ENCODE results near the gene NUP188. TPM values are rescaled to one million over a fixed set of nuclear protein-coding genes. Genes with fewer than 3 reads are reported as not detected.
"Not testable (repeated sequence)": the region's sequence is repeated elsewhere in the genome, so short reads cannot be mapped to it uniquely, and the experiment has no call there.

NUP188 gene
- total RNA-seq, 1 donor from 2014 or later: 21.0 TPM

- intact Hi-C loops (cut with DNase I): no loop called here
- DNase-seq (peak; percentile 24), ATAC-seq (ENCODE audit: poor library complexity) (no peak)
Observed at GRCh38 chr9:128999581-129000206, 52.2 kb downstream of the NUP188 start.

DNA sequence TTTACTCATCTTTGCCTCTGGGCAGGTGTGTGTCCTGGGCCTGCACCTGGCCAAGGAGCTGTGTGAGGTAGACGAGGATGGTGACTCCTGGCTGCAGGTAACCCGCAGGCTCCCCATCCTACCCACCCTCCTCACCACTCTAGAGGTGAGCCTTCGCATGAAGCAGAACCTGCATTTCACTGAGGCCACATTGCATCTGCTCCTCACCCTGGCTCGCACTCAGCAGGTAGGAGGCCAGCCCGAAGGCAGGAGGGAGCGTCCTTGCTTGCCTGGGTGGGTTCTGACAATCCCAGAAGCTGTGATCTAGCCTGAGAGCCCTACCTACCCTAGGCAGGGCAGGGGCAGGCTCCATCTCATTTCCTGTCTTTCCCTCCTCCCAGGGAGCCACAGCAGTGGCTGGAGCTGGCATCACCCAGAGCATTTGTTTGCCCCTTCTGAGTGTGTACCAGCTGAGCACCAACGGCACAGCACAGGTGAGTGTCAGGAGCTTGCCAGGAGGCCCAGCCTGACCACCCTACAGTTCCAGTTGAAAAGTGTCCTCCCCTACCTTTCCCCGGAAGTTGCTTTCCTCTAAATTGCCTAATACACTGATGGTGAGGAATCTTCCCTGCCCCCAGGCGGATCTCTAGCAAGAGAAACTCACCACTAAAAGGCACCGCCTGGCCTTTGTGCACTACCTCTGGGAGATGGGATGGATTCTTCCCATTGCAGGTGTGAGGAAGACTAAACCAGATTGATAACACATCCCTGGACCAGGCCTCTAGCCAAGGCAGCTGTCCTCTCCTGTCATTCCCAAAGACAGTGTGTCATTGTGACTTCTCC, 54.2 kb downstream of the NUP188 start:
- ATAC-seq (ENCODE audit: poor library complexity): no peak
- DNase-seq: peak; percentile 15
- intact Hi-C loops (cut with DNase I): no loop called here

- DNase-seq (peak; percentile 13), ATAC-seq (ENCODE audit: poor library complexity) (no peak)
- intact Hi-C loops (cut with DNase I): no loop called here
Observed at GRCh38 chr9:129002992-129003391, 55.5 kb downstream of the NUP188 start.

GRCh38 chr9:129004173-129004572, 56.7 kb downstream of the NUP188 start:
- intact Hi-C loops (cut with DNase I); DNase-seq: not testable (repeated sequence)

GRCh38 chr9:129005336-129005997, 58.0 kb downstream of the NUP188 start:
- DNase-seq (peak; percentile 26), ATAC-seq (ENCODE audit: poor library complexity) (no peak)
- intact Hi-C loops (cut with DNase I): no loop called here

More at GRCh38 chr9:129004173-129004572, 56.7 kb downstream of the NUP188 start:
- not testable (repeated sequence) for ATAC-seq (ENCODE audit: poor library complexity)

GRCh38 chr9:129006328-129007034, 59.0 kb downstream of the NUP188 start:
- DNase-seq (peak; percentile 71), ATAC-seq (ENCODE audit: poor library complexity) (peak; percentile 90)
- intact Hi-C loops (cut with DNase I): no loop called here

- ATAC-seq (ENCODE audit: poor library complexity) (peak; percentile 18), DNase-seq (peak; percentile 68)
- intact Hi-C loops (cut with DNase I): no loop called here
Observed at GRCh38 chr9:129007035-129007765, 59.7 kb downstream of the NUP188 start.

- intact Hi-C loops (cut with DNase I): no loop called here
- peak; percentile 14 for DNase-seq
- ATAC-seq (ENCODE audit: poor library complexity): no peak
Observed at GRCh38 chr9:129007766-129008468, 60.4 kb downstream of the NUP188 start.

- DNase-seq (peak; percentile 38), ATAC-seq (ENCODE audit: poor library complexity) (no peak)
- intact Hi-C loops (cut with DNase I): no loop called here
Observed at GRCh38 chr9:129008469-129008965, 61.0 kb downstream of the NUP188 start.

GRCh38 chr9:129008986-129009583, 61.6 kb downstream of the NUP188 start:
- ATAC-seq (ENCODE audit: poor library complexity) (no peak), DNase-seq (peak; percentile 33)
- intact Hi-C loops (cut with DNase I): no loop called here

GRCh38 chr9:129009584-129010141, 62.2 kb downstream of the NUP188 start:
- ATAC-seq (ENCODE audit: poor library complexity) (no peak), DNase-seq (peak; percentile 24)
- intact Hi-C loops (cut with DNase I): no loop called here

DNA sequence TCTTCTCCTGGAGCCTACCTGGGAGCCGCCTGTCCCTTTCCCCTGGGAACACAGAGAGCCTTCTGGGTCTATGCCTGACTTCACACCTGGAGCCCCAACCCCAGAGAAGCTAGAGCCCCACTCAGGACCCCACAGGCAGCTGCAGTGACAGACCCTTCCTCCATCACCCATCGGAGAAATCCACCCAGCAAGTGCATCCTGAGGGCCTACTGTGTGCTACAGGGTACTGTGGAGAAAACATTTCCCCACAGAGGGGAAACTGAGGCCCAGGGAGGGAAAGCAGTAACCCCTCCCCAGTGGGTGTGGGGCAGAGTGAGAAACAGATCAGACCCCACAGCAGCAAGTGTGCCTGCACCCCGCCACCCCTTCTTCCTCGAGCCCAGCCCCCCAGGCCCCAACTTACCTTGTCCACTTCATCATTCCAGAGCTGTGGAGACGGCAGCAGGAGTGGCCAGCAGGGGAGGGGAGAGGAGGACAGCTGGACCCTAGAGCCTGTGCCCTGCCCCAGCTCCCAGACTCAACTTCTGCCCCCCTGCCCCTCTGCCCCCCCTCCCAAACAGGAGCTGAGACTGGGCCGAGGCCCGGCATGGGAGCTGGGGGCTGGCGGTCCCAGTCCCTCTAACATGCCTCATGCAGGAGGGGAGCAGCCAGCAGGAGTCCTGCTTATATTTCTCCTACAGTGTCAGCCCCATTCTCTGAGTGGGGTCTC, 62.9 kb downstream of the NUP188 start:
- DNase-seq: peak; percentile 3
- intact Hi-C loops (cut with DNase I): no loop called here
- no peak for ATAC-seq (ENCODE audit: poor library complexity)

DNA sequence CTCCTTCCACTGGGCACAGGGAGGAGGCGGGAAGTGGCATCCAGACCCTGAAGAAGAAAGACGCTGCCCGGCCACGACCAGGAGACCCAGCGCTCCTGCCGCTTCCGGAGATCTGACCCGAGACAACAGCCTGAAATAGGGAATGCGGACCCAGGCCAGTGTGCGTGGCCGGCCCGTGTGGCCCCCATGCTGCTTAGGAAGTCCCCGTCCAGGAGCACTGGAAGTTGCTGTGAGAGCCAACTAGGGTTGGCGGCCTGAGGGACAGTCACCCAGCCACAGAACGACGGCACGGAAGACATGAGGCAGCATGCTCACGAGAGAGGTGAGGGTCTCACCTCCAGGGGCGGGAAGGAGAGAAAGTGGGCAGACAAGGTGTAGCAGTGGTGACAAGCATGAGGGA, 63.7 kb downstream of the NUP188 start:
- intact Hi-C loops (cut with DNase I): no loop called here
- ATAC-seq (ENCODE audit: poor library complexity) (no peak), DNase-seq (peak; percentile 33)

- intact Hi-C loops (cut with DNase I): no loop called here
- ATAC-seq (ENCODE audit: poor library complexity) (no peak), DNase-seq (peak; percentile 32)
Observed at GRCh38 chr9:129011761-129012181, 64.3 kb downstream of the NUP188 start.

GRCh38 chr9:129012343-129012742, 64.8 kb downstream of the NUP188 start:
- intact Hi-C loops (cut with DNase I): no loop called here
- DNase-seq: no peak
- ATAC-seq (ENCODE audit: poor library complexity): no peak

- no peak for DNase-seq
- intact Hi-C loops (cut with DNase I): no loop called here
- ATAC-seq (ENCODE audit: poor library complexity): no peak
Observed at GRCh38 chr9:129012893-129013448, 65.5 kb downstream of the NUP188 start.
